ENCODE measurements around the gene DLGAP4. TPM values are rescaled to one million over a fixed set of nuclear protein-coding genes. Genes with fewer than 3 reads are reported as not detected.

The DLGAP4 gene
- polyA plus RNA-seq, 2 of the 4 experiments (the other 2 are of a cell fraction) = 11.9 to 36.7 TPM

DNA sequence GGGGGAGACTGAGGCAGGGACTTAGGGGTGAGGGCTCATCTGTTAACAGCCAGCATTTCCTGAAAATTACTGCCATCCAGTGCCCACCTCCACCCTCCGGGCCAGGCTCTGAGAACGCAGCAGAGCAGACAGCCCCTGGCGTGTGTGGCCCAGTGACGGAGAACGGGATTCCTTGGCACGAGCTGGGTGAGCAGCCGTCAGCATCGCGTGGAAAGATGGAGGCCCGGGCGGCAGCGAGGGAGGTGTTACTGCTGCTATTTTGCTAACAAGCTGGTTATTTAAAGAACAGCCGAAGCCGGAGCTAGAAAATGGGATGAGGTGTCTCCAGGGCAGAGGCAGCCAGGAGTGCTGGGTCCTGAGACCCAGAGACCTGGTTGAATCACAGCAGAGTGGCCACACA is 62.7 kb downstream of the DLGAP4 start:
- FAIRE-seq (no peak), ATAC-seq (no peak), DNase-seq (ENCODE audit: low read depth in 1 of 2, low spot score in 1 of 2) (no peak)
- TF ChIP-seq CEBPB (IDR thresholded peaks at IDR 0.05) (no peak), RNF2 (IDR thresholded peaks at IDR 0.05; ENCODE audit: borderline replicate concordance, low read depth) (no peak), FOXS1 (CRISPR knock-in tag; IDR thresholded peaks at IDR 0.05) (no peak), CBX8 (IDR thresholded peaks at IDR 0.05) (no peak), ZFP36 (IDR thresholded peaks at IDR 0.05; ENCODE audit: borderline replicate concordance, partially characterized antibody) (no peak), PHF8 (IDR thresholded peaks at IDR 0.05; ENCODE audit: borderline replicate concordance, low read depth) (no peak), HOXB5 (CRISPR knock-in tag; IDR thresholded peaks at IDR 0.05) (no peak), HDAC2 (IDR thresholded peaks at IDR 0.05) (no peak), TP53 (CRISPR knock-in tag; IDR thresholded peaks at IDR 0.05) (no peak), SMC3 (IDR thresholded peaks at IDR 0.05) (no peak), HOXA7 (CRISPR knock-in tag; IDR thresholded peaks at IDR 0.05) (no peak)
- TF ChIP-seq, protein P1, sequence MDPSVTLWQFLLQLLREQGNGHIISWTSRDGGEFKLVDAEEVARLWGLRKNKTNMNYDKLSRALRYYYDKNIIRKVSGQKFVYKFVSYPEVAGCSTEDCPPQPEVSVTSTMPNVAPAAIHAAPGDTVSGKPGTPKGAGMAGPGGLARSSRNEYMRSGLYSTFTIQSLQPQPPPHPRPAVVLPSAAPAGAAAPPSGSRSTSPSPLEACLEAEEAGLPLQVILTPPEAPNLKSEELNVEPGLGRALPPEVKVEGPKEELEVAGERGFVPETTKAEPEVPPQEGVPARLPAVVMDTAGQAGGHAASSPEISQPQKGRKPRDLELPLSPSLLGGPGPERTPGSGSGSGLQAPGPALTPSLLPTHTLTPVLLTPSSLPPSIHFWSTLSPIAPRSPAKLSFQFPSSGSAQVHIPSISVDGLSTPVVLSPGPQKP (IDR thresholded peaks at IDR 0.05; ENCODE audit: low read depth, low read length) = no peak
- TF ChIP-seq, protein P2, sequence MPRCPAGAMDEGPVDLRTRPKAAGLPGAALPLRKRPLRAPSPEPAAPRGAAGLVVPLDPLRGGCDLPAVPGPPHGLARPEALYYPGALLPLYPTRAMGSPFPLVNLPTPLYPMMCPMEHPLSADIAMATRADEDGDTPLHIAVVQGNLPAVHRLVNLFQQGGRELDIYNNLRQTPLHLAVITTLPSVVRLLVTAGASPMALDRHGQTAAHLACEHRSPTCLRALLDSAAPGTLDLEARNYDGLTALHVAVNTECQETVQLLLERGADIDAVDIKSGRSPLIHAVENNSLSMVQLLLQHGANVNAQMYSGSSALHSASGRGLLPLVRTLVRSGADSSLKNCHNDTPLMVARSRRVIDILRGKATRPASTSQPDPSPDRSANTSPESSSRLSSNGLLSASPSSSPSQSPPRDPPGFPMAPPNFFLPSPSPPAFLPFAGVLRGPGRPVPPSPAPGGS (IDR thresholded peaks at IDR 0.05) = no peak
- 67% methylated on average over 14 of the region's 14 CpGs for WGBS (ENCODE audit: missing lambda C conversion rate)
- Histone ChIP-seq H3K9me3 (no peaks in the 10 kb centered on the region), H3K27ac (no peak overlapping the region), H3K4me2 (no peak overlapping the region), H3K4me1 (no peaks in the 10 kb centered on the region), H3K4me3 (no peak overlapping the region)
- POLR2A ChIA-PET = no interaction called here
- CTCF ChIA-PET = interaction anchor here (0.6 to 1.0 kb wide), 3 partner anchors 9 to 374 kb away, joined by 3 to 4 read pairs (median 3); no protein-coding TSS in a partner anchor

DNA sequence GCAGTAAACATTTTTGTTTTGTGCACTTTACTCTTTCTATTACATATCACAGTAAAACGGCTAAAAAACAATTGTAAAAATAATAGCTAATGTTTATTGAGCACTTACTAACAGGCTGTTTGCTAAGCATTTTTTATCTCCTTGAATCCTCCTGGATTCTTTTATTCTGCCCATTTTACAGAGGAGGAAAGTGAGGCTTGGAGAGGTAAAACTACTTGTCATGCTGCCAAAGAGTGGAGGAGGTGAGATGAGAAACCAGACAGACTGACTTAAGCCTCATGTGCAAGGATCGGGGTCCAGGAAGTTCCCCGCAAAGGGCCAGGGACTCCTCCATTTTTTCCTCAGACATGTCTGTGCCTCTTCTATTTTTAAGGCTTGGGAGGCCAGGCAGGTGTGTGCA is 63.6 kb downstream of the DLGAP4 start:
- no peak overlapping the region for H3K27ac ChIP-seq
- TF ChIP-seq, protein P3, sequence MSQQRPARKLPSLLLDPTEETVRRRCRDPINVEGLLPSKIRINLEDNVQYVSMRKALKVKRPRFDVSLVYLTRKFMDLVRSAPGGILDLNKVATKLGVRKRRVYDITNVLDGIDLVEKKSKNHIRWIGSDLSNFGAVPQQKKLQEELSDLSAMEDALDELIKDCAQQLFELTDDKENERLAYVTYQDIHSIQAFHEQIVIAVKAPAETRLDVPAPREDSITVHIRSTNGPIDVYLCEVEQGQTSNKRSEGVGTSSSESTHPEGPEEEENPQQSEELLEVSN (IDR thresholded peaks at IDR 0.05; ENCODE audit: borderline replicate concordance, low read depth) = no peak
- TF ChIP-seq, protein P4, sequence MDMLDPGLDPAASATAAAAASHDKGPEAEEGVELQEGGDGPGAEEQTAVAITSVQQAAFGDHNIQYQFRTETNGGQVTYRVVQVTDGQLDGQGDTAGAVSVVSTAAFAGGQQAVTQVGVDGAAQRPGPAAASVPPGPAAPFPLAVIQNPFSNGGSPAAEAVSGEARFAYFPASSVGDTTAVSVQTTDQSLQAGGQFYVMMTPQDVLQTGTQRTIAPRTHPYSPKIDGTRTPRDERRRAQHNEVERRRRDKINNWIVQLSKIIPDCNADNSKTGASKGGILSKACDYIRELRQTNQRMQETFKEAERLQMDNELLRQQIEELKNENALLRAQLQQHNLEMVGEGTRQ (IDR thresholded peaks at IDR 0.05) = no peak
- TF ChIP-seq KDM1A (IDR thresholded peaks at IDR 0.05; ENCODE audit: low read depth) (no peak), FOSL2 (IDR thresholded peaks at IDR 0.05) (no peak), FOSL2 (CRISPR knock-in tag; IDR thresholded peaks at IDR 0.05) (no peak), MAFK (IDR thresholded peaks at IDR 0.05; ENCODE audit: partially characterized antibody) (no peak), HOXA7 (CRISPR knock-in tag; IDR thresholded peaks at IDR 0.05) (no peak), EP300 (IDR thresholded peaks at IDR 0.05) (no peak), CHD4 (IDR thresholded peaks at IDR 0.05; ENCODE audit: borderline replicate concordance) (no peak), RAD21 (conservative IDR thresholded peaks at IDR 0.05 in 1 of 2, IDR thresholded peaks at IDR 0.05 in 1 of 2) (no peak), SMC3 (IDR thresholded peaks at IDR 0.05) (no peak), NFE2L2 (conservative IDR thresholded peaks at IDR 0.05; ENCODE audit: low read length) (no peak), HEYL (CRISPR knock-in tag; IDR thresholded peaks at IDR 0.05) (no peak), JUN (IDR thresholded peaks at IDR 0.05) (no peak), NR3C1 (IDR thresholded peaks at IDR 0.05) (no peak), ZSCAN20 (CRISPR knock-in tag; IDR thresholded peaks at IDR 0.05) (no peak)
- TF ChIP-seq, protein P5, sequence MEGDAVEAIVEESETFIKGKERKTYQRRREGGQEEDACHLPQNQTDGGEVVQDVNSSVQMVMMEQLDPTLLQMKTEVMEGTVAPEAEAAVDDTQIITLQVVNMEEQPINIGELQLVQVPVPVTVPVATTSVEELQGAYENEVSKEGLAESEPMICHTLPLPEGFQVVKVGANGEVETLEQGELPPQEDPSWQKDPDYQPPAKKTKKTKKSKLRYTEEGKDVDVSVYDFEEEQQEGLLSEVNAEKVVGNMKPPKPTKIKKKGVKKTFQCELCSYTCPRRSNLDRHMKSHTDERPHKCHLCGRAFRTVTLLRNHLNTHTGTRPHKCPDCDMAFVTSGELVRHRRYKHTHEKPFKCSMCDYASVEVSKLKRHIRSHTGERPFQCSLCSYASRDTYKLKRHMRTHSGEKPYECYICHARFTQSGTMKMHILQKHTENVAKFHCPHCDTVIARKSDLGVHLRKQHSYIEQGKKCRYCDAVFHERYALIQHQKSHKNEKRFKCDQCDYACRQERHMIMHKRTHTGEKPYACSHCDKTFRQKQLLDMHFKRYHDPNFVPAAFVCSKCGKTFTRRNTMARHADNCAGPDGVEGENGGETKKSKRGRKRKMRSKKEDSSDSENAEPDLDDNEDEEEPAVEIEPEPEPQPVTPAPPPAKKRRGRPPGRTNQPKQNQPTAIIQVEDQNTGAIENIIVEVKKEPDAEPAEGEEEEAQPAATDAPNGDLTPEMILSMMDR (IDR thresholded peaks at IDR 0.05) = no peak
- TF ChIP-seq, protein P6, sequence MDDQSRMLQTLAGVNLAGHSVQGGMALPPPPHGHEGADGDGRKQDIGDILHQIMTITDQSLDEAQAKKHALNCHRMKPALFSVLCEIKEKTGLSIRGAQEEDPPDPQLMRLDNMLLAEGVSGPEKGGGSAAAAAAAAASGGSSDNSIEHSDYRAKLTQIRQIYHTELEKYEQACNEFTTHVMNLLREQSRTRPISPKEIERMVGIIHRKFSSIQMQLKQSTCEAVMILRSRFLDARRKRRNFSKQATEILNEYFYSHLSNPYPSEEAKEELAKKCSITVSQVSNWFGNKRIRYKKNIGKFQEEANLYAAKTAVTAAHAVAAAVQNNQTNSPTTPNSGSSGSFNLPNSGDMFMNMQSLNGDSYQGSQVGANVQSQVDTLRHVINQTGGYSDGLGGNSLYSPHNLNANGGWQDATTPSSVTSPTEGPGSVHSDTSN (IDR thresholded peaks at IDR 0.05) = no peak
- TF ChIP-seq, protein P7, sequence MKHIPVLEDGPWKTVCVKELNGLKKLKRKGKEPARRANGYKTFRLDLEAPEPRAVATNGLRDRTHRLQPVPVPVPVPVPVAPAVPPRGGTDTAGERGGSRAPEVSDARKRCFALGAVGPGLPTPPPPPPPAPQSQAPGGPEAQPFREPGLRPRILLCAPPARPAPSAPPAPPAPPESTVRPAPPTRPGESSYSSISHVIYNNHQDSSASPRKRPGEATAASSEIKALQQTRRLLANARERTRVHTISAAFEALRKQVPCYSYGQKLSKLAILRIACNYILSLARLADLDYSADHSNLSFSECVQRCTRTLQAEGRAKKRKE (CRISPR knock-in tag; IDR thresholded peaks at IDR 0.05; ENCODE audit: low read depth) = no peak
- TF ChIP-seq, protein P1 (IDR thresholded peaks at IDR 0.05; ENCODE audit: low read depth, low read length) = no peak
- 45% methylated on average over 3 of the region's 3 CpGs for WGBS (ENCODE audit: missing lambda C conversion rate)
- DNase-seq (ENCODE audit: low read depth in 1 of 2, low spot score in 1 of 2) (no peak), ATAC-seq (no peak), FAIRE-seq (no peak)
- POLR2A ChIA-PET = no interaction called here
- H3K4me1 ChIP-seq = no peaks in the 10 kb centered on the region
- no peak overlapping the region for H3K4me3 ChIP-seq
- CTCF ChIA-PET = no interaction called here
- no peak overlapping the region for H3K4me2 ChIP-seq
- no peaks in the 10 kb centered on the region for H3K9me3 ChIP-seq
